K562 (cell line): Measurements from ENCODE around the gene ZNF607. TPM values are rescaled to one million over a fixed set of nuclear protein-coding genes. Genes with fewer than 3 reads are reported as not detected.

ENCODE experiments used
- CHD7 ChIP-seq: fragments of 200-600 bp; sonication (generic); IDR thresholded peaks from one replicate; pipeline ENCODE4 v1.6.1; 2012; ENCODE audit warnings: mild to moderate bottlenecking, low read depth, low read length, inconsistent platforms
- DEAF1 ChIP-seq: fragments of 450-650 bp; formaldehyde crosslinking; IDR thresholded peaks from 2 replicates; pipeline ENCODE4 v1.4.0; 2020; ENCODE audit warnings: mild to moderate bottlenecking, moderate library complexity
- MAZ ChIP-seq, 2 experiments: fragments of 450-650 bp in 1 of 2; sonication (generic) in 1 of 2; formaldehyde crosslinking; IDR thresholded peaks in 1 of 2; conservative IDR thresholded peaks in 1 of 2; 2 replicates each; pipeline versions ENCODE4 v1.4.0 to v1.5.0; 2020; ENCODE audit warnings: mild to moderate bottlenecking in 1 of 2, missing genetic modification reagents in 1 of 2
- MECOM ChIP-seq: fragments of 250-450 bp; sonication (Bioruptor Pico); IDR thresholded peaks from 2 replicates; pipeline ENCODE4 v1.8.0; 2022; ENCODE audit warnings: inconsistent platforms
- RERE ChIP-seq: sonication (generic); formaldehyde crosslinking; IDR thresholded peaks from 2 replicates; pipeline ENCODE4 v1.8.0; 2023; ENCODE audit warnings: missing genetic modification reagents, mild to moderate bottlenecking, borderline replicate concordance
- polyA plus RNA-seq, 8 experiments: library from polyadenylated mRNA; depleted of rRNA in 4 of 8; stranded (reverse) in 5 of 8; unstranded in 3 of 8; fragments of >200 nt; fragmentation: Nextera tagmentation in 2 of 8; fragmentation: Illumina TruSeq in 1 of 8; extraction: Ambion mirVana in 2 of 8; extraction: Trizol in 1 of 8; gene quantifications; 2 replicates each; pipeline versions ENCODE4 v1.2.1 to v1.2.3, GENCODE V29; 2011 to 2014; ENCODE audit warnings: inconsistent platforms in 1 of 8, missing spikeins in 1 of 8
- total RNA-seq, 7 experiments: library from RNA; depleted of rRNA in 6 of 7; stranded (reverse); fragments of >200 nt in 6 of 7; fragmentation: Illumina TruSeq in 2 of 7; extraction: Trizol in 2 of 7; gene quantifications; 2 replicates each; pipeline versions ENCODE4 v1.2.1 to v1.2.3, GENCODE V29; 2011 to 2021; ENCODE audit warnings: low replicate concordance in 1 of 7

Gene ZNF607
- total and polyA plus RNA-seq, 9 of the 15 experiments (the other 6 are each of a cell fraction or from before 2014, with no cell fraction given), result 0.65 to 5.1 (median 3.6) TPM

- no peak for TF ChIP-seq CHD7
- no peak for TF ChIP-seq MECOM (CRISPR knock-in tag)
- no peak for TF ChIP-seq DEAF1 (CRISPR knock-in tag)
- TF ChIP-seq MAZ (CRISPR knock-in tag; conservative IDR thresholded peaks at IDR 0.05 in 1 of 2, IDR thresholded peaks at IDR 0.05 in 1 of 2), result peak; percentile 48 to 85; a peak in 2 of 4 replicates
- no peak for TF ChIP-seq RERE
These were observed at the start of gene ZNF607 (continued) for GRCh38 chr19:37719111-37719926.
